H4 (cell line): ENCODE data around the gene CCNJL. TPM values are rescaled to one million over a fixed set of nuclear protein-coding genes. Genes with fewer than 3 reads are reported as not detected.
"Not testable (repeated sequence)": the region's sequence is repeated elsewhere in the genome, so short reads cannot be mapped to it uniquely, and the experiment has no call there.

Experiments
- DNase-seq: peaks from one replicate; pipeline ENCODE4 v3.0.0-alpha.2; 2015; ENCODE audit warnings: low spot score
- total RNA-seq: library from RNA; depleted of rRNA; stranded (reverse); fragments of >200 nt; shearing (Covaris generic); gene quantifications from 2 replicates; pipeline ENCODE4 v1.2.3, GENCODE V29; 2014

The CCNJL gene
- total RNA-seq, 1 experiment from 2014 or later = 7.4 TPM

DNA sequence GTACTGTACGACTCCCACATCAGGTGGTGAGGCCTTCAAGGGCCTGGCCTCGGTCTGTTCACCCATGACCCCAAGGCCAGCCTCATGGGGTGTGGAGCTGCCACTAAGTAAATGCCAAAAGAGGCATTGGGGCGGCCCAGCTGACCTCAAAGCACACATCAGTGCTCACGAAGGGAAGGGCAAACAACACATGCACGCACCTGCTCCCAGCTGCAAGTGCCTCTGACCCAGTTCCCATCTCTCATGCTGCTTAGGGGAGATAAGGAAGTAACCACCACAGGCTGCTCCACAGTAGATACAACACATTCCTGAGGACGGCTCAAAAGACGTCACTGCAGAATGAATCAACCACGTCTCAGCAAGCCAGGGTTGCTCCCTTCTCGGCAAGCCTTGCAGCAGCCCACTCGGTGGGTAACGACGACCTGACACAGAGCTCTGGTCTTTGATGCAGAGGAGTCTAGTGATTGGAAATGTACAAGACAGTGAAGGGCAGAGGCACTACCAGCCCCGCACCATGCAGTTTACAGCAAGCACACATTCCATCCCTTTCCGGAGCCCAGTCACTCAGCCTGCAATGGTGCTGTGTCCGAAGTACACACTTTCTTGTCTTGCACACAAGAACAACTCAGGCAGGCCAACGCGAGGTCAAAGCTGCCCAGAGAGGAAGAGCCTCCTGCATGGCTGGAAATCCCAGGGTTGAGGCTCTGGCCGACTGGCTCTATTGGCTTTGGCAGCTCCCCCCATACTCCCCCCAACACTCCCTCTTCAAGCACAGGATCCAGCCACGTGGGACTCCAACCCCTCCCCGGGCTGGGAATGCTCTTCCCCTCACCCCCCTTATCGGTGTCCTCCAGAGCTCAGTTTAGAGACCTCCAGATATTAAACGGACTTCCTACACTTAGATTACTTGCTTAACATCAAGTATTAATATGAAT is 51.2 kb downstream of the CCNJL start:
- no peak for DNase-seq

DNA sequence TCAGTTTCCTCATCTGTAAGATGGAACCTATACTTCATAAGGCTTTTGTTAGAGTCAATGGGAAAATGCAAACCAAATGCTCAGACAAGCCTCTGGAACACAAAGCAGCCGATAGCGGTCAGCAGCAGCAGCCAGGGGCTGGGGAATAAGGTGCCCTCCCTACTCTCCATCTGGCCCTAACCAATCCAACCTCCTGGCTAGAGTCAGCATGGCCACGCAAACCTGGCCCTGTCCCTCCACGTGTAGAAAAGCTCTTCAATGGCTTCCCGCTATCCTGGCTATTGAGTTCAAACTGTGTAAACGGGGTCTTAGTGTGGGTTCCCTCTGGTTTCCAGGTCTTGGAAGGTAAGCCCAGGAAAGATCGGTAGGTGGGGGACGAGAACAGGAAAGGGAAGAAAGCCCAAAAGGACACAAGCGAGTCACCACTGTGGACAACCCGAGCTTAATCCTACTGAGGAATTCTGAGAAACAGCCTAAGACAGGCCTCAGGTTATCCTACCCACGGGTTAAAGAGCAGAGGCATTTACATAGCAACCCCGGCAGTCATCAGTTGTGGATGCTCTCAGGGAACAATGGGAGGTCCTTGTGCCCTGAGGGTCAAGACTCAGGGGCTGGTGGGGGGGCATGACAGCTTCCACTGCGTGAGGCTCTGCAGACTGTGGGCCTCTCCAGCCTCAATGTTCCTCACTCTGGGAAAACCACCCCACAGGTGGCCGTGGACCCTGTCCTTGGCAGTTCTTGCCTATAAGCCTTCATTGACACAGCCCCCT is 52.2 kb downstream of the CCNJL start:
- no peak for DNase-seq

- DNase-seq = no peak
Measured at GRCh38 chr5:160259341-160259740, 53.0 kb downstream of the CCNJL start.

- DNase-seq = no peak
Measured at GRCh38 chr5:160254706-160255105, 57.7 kb downstream of the CCNJL start.

- no peak for DNase-seq
Measured at GRCh38 chr5:160253441-160253840, 58.9 kb downstream of the CCNJL start.

- DNase-seq = no peak
Measured at GRCh38 chr5:160252916-160253315, 59.4 kb downstream of the CCNJL start.

DNA sequence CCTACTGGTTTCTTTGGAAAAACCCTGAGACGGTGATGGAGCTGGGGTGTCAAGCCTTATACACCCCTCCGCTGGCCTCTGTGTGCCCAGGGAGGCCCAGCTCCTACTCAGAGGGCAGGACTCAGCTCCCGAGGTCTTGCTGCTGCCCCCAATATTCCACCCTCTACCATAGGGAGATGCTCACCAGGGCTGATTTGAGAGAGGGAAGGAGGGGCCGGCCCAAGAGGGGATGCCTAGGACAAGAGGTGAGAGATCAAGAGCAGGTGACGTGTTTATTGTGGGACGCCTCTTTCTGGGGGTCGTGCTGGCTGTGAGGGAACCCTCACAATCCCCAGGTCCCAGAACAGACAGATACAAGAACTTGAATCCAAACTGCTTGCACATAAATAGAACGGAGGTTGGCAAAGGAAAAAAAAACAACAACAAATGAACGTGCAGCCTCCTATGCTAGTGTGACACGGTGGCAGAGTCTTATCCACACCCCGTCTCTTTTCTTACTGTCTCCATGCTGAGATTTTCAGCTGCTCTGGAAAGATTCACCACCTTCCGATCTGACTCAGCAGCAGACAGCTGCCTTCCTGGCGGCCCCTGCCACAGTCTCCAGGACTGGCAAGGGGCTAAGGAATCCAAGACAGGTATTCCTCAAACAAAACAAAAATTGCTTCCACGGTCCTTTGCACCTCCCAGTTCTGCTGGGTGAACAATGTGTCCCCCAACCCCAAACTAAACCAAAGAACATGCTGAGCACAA is 60.8 kb downstream of the CCNJL start:
- no peak for DNase-seq

DNA sequence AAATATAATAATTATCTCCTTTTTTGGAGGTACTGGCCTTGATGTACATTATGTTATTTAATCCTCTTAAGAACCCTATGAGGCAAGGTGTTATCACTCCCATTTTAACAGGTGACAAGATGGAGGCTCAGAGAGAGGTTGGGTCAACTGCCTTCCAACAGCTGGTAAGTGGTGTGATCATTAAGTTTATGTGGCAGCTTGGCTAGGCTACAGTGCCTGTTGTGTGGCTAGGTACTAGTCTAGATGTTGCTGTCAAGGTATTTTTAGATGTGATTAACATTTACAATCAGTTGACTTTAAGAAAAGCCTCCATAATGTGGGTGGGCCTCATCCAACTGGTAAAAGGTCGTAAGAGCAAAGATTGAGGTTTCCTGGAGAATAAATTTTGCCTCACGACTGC is 61.5 kb downstream of the CCNJL start:
- no peak for DNase-seq

DNA sequence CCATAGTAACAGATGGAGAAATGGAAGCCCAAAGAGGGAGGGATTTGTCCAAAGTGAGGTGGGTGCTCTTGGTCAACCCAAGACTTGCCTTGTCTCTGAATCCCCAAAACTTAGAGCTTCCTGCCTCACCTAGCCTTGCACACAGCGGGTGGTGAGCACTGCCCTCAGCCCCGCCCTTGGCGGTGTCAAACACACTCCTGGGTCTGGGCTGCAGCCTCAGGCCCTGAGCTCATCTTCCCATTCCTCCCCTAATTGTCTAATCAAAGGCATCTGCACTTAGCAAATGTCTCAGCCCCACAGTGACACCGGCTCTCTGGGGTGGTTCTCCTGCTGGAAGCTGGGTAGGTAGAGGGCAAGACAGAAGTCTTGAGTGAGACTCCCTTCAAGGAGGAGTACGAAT is 62.1 kb downstream of the CCNJL start:
- DNase-seq = no peak

- not testable (repeated sequence) for DNase-seq
Measured at GRCh38 chr5:160249570-160249969, 62.8 kb downstream of the CCNJL start.

DNA sequence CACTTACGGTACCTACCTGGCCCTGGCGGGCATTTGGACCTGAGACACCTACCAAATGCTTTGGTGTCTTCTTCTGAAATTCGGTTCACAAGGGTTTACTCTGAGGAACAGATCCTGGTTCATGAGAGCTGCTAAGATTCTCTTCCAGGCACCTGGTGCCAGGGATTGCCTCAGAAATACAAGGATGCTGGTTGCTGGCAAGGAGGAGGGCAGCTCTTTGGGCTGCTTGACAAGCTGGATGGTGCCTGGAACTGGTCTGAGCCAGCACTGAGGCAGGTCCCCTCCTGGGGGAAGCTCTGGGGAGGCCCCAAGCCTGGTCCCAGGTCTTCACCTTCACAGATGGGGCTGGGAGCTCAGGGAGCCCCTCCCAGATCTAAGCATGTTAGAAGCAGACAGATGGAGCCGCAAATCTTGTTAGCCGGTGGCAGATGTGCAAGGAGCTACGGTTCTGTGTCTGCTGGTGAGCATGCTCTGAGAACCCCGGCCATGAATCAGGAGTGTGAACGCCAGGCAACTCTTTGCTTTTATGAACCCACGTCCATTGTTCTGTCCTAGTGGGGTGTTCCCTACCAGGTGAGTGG is 66.8 kb downstream of the CCNJL start:
- DNase-seq = no peak

GRCh38 chr5:160242145-160242544 is 70.2 kb downstream of the CCNJL start:
- no peak for DNase-seq

GRCh38 chr5:160240350-160240749 is 72.0 kb downstream of the CCNJL start:
- DNase-seq = no peak

DNA sequence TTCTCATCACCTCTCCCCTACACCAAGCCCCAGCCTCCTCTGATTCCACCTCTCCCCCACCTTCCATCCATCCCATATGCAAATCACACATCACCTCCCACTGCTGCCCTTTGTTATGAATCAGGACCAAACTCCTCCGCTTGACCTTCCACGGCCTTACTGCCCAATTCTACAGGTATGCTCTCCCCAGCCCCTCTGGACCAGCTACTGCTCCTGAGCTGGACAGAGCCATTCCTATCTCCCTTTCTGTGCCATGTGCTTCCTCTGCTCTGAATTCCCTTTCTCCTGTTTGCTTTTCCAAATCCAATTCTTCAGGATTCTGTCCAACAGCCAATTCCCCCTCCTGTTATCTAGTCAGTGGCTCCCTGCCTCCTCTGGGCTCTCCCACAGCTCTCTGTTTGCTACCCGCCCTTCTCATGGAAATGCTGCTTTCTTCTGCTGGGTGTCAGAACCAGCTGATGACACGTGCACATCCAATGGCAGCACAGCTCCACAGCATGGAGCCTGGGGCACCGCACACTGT is 74.7 kb downstream of the CCNJL start:
- DNase-seq = no peak

- DNase-seq = no peak
Measured at GRCh38 chr5:160235731-160236130, 76.6 kb downstream of the CCNJL start.

- DNase-seq = no peak
Measured at GRCh38 chr5:160233215-160233614, 79.1 kb downstream of the CCNJL start.

GRCh38 chr5:160231783-160232342 is 80.5 kb downstream of the CCNJL start:
- no peak for DNase-seq

DNA sequence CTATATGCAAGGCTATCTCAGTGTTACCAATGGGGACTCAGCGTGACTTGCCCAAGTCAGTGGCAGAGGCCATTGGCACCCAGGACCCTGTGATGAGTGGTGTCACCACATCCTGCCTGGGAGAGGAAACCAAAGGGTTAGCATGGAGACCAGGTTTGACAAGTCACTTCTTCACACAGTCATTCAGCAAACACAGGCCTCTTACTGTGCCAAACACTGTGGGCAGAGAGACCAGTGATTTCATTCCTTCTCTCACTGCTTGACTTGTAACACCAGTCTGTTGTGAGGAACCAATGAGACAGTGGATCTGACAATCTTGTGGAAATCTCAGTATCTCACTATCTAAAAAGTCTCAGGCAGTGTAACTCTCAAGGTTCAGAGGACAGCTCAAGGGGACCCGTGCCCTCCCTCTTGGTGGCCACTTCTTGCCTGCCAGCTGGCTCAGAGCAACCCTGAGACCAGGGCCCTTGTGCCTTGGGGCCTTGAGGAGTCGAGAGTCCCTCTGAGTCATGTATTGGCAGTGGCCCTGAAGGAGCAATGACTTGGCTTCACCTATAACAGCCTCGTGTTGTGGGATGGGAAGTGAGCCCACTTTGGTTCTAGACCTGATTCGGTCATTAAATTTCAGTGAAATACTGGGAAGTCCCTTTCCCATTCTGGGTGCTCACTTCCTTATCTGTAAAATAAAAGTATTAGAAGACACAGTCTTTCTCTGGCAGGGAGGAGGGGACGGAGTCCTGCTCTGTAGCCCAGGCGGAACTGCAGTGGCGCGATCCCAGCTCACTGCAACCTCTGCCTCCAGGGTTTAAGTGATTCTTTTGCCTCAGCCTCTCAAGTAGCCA is 81.5 kb downstream of the CCNJL start:
- DNase-seq = peak; percentile 56

DNA sequence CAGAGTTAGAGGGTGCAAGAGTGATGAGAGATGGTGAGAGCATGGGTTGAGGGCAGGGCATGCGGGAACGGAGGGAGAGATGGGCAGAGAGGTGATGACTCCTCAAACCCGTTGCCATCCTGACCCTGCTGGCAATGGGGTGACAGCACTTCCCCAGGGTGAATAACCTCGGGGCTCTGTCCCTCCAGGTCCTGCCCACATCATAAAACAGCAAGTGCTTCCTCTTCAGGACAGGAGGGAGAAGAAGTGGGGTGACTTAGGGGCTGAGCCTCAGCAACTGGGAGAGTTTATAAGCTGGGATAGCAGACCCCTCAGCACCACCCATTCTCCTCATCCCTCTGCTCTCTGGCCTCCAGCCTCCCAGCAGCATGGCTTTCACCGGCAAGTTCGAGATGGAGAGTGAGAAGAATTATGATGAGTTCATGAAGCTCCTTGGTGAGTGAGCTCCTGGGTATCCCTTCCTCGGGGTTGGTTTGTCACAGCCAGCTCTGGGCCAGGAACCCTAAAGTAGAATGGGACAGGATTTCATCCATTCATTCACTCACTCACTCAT is 83.1 kb downstream of the CCNJL start, which contains the start of gene FABP6:
Gene FABP6 (plus strand): TSS at position 317 of the 553 bp plus-strand sequence. CDS start 52 bp downstream, at position 369.
- no peak for DNase-seq

DNA sequence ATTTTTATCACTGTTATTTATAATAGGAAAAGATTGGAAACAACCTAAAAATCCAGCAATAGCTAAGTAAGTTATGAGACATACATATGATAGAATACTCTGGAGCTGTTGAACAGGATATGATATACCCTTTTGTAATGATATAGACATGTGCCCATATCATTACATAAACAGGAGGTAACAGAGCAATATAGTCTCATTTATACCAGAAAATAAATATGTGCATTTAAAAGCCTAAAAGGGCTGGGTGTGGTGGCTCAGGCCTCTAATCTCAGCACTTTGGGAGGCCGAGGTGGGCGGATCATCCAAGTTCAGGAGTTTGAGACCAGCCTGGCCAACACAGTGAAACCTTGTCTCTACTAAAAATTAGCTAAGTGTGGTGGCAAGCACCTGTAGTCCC is 85.4 kb downstream of the CCNJL start:
- DNase-seq = no peak
